ENCODE data around the gene SLC16A12.
"Not testable (repeated sequence)": the region's sequence is repeated elsewhere in the genome, so short reads cannot be mapped to it uniquely, and the experiment has no call there.

Gene SLC16A12

GRCh38 chr10:89414879-89415821 lies 120.2 kb downstream of the SLC16A12 start:
- peak; percentile 55 to 61 for DNase-seq

- DNase-seq, result peak; percentile 74 to 77
These were observed 121.1 kb downstream of the SLC16A12 start, which contains the start of gene IFIT5 for GRCh38 chr10:89414146-89414878. Gene IFIT5 (plus strand): TSS chr10:89414568. CDS start chr10:89414799, 231 bp downstream.

- DNase-seq, result no peak
These were observed 121.9 kb downstream of the SLC16A12 start for GRCh38 chr10:89413398-89413912.

GRCh38 chr10:89412276-89412675 lies 123.1 kb downstream of the SLC16A12 start:
- DNase-seq, result peak in 1 of 2 experiments; percentile 37

- DNase-seq, result not testable (repeated sequence)
These were observed 124.3 kb downstream of the SLC16A12 start for GRCh38 chr10:89411135-89411534.

GRCh38 chr10:89410551-89410950 lies 124.8 kb downstream of the SLC16A12 start:
- not testable (repeated sequence) for DNase-seq

GRCh38 chr10:89409282-89409681 lies 126.1 kb downstream of the SLC16A12 start:
- DNase-seq, result not testable (repeated sequence)

- DNase-seq, result not testable (repeated sequence)
These were observed 127.6 kb downstream of the SLC16A12 start for GRCh38 chr10:89407792-89408191.

GRCh38 chr10:89406178-89406577 lies 129.2 kb downstream of the SLC16A12 start:
- not testable (repeated sequence) for DNase-seq

GRCh38 chr10:89404104-89405047 lies 131.0 kb downstream of the SLC16A12 start:
- DNase-seq, result no peak

GRCh38 chr10:89403043-89403442 lies 132.4 kb downstream of the SLC16A12 start:
- DNase-seq, result no peak

GRCh38 chr10:89399956-89400355 lies 135.4 kb downstream of the SLC16A12 start:
- no peak for DNase-seq

GRCh38 chr10:89398003-89398749 lies 137.2 kb downstream of the SLC16A12 start:
- DNase-seq, result no peak

- no peak for DNase-seq
These were observed 140.3 kb downstream of the SLC16A12 start for GRCh38 chr10:89395141-89395540.

- DNase-seq, result no peak
These were observed 141.5 kb downstream of the SLC16A12 start for GRCh38 chr10:89393898-89394297.

GRCh38 chr10:89392974-89393373 lies 142.4 kb downstream of the SLC16A12 start:
- DNase-seq, result no peak

GRCh38 chr10:89391907-89392756 lies 143.3 kb downstream of the SLC16A12 start, which contains the start of gene IFIT1:
Gene IFIT1 (plus strand): TSS chr10:89392623. CDS start chr10:89392713, 90 bp downstream.
- peak in 1 of 2 experiments; percentile 26 for DNase-seq

- DNase-seq, result not testable (repeated sequence)
These were observed 144.2 kb downstream of the SLC16A12 start for GRCh38 chr10:89391226-89391576.

GRCh38 chr10:89390476-89391225 lies 144.7 kb downstream of the SLC16A12 start:
- DNase-seq, result no peak

- no peak for DNase-seq
These were observed 146.1 kb downstream of the SLC16A12 start for GRCh38 chr10:89389254-89389653.

All from activated T-cell treated with anti-CD3 and anti-CD28 coated beads, Interleukin-2, amount 50 U/mL, for 48 hours (primary cell).